NCI-H524 (cell line): Measurements from ENCODE around the gene FOSB.
A peak's percentile ranks its signal among the peaks of the same experiment; 100 is the strongest.
"Not testable (repeated sequence)": the region's sequence is repeated elsewhere in the genome, so short reads cannot be mapped to it uniquely, and the experiment has no call there.

Experiments
- DNase-seq, 2 experiments: peaks; one replicate each; lab custom pipeline; 2025; lab: John Stamatoyannopoulos, UW

Gene FOSB

DNA sequence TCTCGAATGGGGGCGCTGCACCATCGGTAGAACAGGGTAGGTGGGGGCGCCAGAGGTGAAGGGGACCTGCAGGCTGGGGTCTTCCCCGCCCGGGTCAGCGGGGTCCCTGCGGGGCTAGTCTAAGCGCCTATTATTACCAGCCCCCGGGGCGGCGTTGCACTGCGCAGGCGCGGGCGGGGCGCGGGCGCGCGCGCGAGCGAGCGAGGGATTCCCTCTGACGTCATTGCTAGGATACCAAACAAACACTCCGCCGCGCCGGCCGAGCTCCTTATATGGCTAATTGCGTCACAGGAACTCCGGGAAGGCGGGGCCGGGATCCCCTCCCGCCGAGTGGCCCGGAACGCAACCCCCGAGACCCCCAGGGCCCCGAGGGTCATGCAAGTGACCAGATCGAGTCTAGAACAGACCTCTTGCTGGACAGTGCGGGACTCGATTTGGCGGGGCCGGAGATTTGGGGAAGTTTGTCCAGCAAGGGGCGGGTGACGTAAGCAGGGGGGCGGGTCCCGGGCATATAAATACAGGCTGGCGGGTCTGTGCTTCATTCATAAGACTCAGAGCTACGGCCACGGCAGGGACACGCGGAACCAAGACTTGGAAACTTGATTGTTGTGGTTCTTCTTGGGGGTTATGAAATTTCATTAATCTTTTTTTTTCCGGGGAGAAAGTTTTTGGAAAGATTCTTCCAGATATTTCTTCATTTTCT is at the start of gene FOSB:
FOSB (plus strand) TSS at position 541 of the 703 bp plus-strand sequence. CDS start 591 bp downstream, outside the sequence.
- peak; percentile 73 to 87 for DNase-seq

DNA sequence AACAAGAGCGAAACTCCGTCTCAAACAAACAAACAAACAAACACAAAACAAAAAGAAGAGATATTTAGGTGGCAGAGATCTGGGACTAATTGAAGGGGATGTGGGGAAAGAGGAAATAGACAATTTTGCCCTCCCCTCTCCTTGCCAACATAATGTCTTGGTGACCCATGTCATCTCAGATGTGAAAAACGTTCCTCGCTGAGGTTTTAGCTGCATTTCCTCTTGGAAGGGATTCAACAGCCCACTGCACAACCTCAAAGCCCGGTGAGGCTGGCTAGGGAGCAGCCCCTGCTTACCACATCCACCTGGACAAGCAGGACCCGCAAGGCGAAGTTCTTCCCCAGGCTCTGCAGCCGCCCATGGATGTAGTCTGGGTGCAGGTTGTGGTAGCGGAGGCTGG is 49.0 kb upstream of the FOSB start:
- no peak for DNase-seq

DNA sequence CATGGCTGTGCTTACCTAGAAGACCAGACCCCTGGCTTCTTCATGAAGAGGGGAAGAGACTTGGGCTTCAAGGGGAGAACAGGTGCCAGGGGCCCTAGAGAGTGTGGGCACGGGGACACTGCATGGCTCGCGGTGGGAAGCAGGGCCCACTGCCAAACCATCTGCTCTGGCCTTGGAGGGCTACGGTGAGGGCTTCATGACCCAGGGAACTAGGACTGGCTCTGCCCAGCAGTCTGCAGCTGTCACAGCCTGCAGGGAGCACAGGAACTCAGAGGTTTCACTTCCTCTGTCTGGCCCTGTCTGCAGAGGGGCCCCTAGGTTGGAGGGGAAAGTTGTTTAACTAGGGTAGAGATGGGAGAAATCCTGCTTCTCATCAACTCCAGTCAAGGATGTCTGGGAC is 48.4 kb upstream of the FOSB start:
- DNase-seq: peak in 1 of 2 experiments; percentile 14

DNA sequence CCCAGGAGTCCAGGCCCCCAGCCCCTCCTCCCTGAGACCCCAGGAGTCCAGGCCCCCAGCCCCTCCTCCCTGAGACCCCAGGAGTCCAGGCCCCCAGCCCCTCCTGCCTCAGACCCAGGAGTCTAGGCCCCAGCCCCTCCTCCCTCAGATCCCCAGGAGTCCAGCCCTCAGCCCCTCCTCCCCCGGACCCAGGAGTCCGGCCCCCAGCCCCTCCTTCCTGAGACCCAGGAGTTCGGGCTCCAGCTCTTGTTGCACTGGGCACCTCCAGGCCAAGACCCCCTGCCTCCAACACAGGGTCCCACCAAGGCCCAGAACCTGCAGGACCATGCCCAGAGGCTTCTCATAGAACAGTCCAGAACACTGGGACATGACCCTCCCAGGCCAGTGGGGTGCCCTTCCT is 47.9 kb upstream of the FOSB start:
- DNase-seq: no peak

DNA sequence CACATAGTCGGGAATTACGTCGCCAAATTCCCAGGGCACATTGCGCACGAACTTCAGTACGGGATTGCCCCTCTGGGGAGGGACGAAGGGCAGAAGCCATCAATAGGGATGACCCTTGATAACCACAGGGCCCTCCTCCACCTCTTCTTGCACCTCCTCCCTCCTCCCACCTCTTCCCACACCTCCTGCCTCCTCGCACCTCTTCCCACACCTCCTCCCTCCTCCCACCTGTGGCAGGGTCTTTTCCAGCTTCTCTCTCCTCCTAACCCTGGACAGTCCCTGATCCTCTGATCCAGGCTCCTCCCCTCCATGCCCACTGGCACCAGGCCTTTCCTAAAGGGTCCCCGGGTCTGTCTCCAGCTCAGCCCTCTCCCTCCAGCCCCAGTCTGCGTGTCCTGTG is 47.4 kb upstream of the FOSB start:
- no peak for DNase-seq

DNA sequence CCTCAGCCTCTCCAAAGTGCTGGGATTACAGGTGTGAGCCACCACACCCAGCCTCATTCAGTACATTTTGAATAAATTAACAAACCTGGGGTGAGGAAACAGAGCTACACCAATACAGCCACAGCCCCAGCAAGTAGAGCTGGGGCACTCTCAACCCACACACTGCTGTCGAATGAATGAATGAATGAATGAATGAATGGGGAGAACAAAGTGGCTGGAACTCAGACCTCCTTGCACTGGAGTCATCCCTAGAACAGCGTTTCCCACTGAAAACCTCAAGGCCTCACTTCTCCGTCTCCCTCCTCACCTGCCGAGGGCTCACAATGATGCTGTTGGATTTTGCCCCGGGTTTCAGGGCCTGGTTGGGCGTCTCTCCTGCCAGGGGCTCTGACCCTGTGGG is 46.9 kb upstream of the FOSB start:
- DNase-seq: no peak

DNA sequence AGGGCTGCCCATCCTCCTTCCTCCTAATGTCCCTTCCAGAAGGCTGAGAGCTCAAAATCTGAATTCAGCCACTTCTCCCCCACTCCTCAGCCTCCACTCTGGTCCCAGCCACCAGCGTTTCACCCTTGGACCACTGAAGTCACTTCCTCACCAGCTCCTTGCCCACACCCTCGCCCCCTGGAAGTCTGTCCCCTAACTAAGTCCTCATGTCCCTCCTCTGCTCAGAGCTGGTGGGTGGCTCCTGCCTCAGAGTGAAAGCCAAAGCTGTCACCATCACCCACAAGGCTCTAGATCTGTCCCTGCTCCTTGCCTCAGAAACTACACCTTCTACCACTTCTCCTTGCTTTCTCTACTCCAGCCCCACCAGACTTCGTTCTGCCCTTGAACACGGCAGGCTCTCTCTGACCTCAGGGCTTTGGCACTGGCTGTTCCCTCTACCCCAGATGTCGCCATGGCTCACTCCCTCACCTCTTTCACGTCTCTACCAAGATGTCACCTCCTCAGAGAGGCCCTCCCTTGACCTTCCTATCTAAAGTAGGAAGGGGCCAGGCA is 45.8 kb upstream of the FOSB start:
- DNase-seq: no peak

DNA sequence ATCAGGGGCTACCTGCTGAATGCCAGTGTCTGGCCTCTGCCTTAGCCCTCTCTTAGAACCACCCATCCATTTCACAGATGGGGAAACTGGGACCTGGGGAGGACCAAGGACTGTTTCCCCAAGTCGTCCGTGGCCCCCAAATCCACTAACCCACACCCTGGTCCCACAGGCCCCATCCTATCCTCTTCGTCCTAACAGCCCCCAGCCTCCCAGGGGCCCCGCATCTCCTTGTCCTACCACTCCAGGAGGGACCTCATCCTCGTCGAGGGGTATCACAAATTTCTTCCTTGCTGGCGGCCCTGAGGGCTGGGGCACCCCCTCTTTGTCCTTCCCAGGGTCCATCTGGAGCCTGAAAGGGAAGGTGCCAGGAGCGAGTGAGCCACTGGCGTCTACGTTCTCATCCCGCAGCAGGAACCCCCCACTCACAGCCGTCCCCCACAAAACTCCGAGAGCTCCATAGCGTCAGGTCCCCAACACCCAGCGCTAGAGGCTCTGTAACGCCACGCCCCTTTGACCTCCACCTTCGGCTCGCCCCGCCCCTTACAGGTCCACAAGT is 44.7 kb upstream of the FOSB start:
- DNase-seq: no peak

DNA sequence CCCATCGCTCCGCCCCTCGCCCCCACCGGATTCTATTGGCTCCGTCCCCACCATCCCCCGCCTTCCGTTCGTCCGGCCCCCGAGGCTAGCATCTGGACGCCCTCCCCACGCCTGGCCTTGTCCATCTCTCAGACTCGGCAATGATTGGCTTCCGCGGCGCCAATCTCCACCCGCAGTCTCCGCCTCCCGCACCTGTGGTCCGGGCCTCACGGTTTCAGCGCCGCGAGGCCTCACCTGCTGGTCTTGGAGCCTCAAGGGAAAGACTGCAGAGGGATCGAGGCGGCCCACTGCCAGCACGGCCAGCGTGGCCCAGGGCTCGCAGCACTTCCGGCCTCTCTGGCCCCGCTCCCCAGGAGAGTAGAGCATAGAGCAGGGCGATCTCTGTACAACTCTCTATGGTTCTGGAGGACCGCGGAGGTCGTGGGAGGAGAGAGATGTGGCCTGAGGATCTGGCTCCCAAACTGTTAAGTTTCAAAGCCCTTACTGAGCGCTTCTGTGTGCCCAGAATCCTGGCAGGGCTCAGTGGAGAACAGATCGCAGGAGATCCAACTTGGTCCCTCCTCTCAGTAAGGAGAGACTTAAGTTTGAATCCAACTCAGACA is 44.1 kb upstream of the FOSB start, which contains the start of gene ERCC1:
ERCC1 (minus strand) TSS at position 329 of the 602 bp plus-strand sequence. CDS start 543 bp downstream, outside the sequence.
- peak; percentile 95 to 96 for DNase-seq

DNA sequence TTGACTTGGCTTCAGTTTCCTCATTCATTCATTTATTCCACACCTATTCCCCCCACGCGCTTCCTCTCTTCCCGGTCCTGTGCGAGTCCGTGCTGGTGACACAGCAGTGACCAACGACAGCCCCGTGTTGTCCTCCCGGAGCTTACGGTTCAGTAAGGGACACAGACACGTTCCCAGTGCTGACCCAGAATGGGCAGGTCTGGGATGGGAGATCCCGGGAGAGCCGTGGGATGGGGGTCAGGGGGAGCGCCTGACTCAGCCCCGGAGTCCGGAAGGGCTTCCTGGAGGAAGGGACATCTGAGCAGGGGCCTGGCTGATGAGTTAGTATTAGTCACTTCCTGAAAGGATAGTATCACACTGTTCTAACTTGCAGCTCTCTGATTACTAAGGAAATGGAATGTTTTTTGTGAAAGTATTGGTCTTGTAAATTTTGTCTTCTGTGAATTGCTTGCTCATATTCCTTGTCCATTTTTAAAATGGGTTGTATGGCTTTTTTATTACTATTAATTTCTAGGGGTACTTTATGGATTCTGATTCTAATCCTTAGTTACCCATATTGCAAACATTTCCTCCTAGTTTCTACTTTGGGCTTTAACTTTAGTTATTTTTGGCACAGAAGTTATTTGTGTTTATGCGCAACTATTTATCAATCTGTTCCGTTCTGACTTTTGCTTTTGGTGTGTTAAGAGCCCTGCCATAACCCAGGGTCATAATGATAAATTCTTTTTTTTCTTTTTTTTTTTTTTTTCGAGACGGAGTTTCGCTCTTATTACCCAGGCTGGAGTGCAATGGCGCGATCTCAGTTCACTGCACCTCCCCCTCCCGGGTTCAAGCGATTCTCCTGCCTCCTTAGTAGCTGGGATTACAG is 43.4 kb upstream of the FOSB start:
- peak in 1 of 2 experiments; percentile 42 for DNase-seq

DNA sequence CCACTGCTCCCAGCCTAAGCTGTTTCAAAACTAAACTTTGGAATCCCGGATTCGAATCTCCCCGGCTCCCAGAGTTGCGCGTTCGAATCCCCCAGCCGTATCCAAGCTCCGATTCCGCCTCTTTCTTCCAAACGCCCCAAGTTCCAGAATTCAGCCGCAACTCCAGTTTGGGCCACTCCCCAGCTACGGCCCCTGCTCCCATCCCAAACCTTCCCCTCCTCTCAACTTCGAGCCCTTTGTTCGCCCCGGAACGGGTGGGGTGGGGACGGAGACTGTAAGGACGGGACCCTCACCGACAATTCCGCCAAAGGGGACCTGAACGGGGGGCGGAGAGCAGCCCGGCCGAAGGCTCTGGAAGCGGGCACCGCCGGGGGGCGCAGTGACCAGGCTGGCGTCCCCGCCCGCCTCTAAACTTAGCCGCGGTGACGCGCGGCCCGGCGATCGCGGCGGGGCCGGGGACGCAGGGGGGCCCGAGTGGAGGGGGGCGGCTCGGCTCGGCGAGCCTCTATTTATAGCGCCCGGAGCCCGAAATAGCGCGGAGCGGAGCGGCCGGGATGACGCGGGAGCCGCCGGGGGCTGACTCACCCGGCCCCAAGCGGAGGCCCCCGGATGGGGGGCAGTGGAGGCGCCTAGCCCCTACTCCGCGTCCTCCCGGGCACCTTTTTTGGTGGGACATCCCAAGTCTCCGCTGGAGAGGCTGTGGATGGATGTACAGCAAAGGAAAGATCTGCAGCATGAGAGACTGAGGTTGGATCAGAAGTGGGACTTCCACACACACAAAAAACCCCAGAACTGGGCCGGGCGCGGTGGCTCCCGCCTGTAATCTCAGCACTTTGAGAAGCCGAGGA is 39.2 kb upstream of the FOSB start:
- DNase-seq: no peak

DNA sequence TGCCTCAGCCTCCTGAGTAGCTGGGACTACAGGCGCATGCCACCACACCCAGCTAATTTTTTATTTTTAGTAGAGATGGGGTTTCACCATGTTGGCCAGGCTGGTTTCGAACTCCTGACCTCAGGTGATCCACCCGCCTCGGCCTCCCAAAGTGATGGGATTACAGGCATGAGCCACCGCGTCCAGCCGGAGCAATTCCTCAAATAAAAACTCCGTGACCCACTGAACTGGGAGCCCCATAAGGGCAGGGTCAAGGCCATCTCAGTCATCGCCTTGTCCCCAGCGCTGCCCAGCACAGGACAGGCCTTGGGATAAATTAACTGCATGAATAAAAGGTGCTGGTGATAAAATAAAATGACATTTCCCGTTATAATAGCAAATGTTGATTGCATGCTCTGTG is 37.9 kb upstream of the FOSB start:
- not testable (repeated sequence) for DNase-seq

DNA sequence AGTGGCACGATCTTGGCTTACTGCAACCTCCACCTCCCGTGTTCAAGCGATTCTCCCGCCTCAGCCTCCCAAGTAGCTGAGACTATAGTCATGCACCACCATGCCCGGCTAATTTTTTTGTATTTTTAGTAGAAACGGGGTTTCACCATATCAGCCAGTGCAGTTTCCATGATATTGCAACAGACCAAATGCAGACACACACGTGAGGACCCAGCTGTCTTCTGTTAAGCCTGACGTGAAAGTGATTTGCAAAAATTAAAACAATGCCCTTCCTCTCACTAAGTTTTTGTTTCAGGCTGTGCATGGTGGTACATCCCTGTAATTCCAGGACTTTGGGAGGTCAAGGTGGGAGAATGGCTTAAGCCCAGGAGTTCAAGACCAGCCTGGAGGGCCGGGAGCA is 36.8 kb upstream of the FOSB start:
- not testable (repeated sequence) for DNase-seq

DNA sequence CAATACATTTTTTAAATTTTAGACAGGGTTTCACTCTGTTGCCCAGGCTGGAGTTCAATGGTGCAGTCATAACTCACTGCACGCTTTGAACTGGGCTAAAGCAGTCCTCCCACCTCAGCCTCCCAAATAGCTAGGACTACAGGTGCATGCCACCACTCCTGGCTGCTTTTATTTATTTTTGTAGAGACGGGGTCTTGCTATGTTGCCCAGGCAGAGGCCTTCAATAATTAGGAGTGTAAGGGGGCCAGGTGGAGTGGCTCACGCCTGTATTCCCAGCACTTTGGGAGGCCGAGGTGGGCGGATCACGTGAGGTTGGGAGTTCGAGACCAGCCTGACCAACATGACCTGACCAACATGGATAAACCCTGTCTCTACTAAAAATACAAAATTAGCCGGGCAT is 35.3 kb upstream of the FOSB start:
- not testable (repeated sequence) for DNase-seq

DNA sequence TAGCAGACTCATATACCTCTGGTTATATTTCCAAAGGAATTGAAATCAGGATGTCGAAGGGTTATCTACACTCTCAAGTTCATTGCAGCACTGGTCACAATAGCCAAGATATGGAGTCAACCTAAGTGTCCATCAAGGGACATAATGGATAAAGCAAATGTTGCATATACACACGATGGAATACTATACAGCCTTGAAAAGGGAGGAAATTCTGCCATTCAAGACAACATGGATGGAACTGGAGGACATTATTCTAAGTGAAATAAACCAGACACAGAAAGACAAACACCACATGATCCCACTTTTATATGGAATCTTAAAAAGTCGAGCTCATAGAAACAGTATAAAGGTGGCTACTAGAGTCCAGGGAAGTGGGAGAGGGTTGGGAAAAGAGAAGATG is 30.5 kb upstream of the FOSB start:
- no peak for DNase-seq

DNA sequence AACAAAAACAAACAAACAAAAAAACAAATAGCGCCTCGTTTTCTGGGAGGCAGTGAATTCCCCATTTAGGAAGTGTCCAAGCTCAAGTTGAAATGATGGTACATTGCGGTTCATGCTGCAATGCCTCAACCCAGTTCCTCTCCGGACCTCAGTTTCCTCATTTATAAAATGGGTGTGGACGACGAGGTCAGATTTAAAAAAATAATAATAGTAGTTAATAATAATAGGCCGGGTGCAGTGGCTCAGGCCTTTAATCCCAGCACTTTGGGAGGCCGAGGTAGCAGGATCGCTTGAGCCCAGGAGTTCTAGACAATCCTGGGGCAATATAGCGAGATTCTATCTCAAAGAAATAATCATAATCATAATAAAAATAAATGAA is 28.6 kb upstream of the FOSB start:
- DNase-seq: no peak

DNA sequence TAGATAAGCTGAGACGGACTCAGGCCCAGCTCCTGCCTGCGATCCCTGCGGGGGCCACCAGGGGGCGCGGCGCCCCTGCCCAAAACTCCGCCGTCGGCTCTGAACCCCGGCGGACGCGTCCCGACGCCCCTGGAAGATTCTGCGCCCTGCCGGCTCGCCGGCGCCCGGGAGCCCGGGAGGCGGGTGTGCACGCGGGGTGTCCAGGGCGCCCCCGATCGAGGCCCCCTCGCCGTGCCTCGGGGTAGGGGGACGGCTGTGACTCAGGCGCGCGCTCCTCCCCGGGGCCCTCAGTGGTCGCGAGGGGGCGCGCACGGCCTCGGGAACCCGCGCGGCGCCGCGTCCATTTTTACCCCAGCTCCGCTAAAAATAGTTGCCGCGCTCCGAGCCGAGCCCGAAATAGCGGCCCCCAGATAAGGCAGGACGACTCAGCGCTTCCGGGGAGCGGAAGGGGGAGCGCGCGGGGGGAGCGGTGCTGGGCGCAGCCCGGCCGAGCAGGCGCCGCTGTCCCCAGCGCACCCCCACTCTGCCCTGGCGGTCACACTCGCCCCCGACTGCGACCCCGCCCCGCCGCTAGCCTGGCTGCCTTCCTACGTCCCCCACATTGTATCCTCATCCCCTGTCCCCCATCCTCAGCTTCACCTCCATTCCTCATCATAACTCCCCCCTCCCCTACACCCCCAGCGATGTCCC is 28.1 kb upstream of the FOSB start:
- DNase-seq: peak; percentile 38 to 79

DNA sequence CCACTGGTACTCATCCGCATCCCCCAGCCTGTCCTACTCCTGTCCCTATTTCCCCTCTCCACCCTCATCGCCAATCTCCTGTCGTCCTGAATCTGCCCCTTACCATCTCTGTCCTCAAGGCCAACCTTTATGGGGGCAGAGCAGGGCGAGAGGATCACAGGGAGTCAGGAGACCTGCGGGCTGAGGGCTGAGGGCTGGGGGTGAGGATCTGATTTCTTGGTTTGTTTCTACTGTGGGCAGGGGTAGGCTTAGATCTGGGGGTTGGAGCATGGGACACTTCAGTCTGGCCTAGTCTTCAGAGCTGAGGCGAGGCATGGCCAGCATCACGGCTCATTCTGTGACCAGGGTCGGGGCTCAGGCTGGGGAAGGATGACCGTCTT is 27.5 kb upstream of the FOSB start:
- no peak for DNase-seq

DNA sequence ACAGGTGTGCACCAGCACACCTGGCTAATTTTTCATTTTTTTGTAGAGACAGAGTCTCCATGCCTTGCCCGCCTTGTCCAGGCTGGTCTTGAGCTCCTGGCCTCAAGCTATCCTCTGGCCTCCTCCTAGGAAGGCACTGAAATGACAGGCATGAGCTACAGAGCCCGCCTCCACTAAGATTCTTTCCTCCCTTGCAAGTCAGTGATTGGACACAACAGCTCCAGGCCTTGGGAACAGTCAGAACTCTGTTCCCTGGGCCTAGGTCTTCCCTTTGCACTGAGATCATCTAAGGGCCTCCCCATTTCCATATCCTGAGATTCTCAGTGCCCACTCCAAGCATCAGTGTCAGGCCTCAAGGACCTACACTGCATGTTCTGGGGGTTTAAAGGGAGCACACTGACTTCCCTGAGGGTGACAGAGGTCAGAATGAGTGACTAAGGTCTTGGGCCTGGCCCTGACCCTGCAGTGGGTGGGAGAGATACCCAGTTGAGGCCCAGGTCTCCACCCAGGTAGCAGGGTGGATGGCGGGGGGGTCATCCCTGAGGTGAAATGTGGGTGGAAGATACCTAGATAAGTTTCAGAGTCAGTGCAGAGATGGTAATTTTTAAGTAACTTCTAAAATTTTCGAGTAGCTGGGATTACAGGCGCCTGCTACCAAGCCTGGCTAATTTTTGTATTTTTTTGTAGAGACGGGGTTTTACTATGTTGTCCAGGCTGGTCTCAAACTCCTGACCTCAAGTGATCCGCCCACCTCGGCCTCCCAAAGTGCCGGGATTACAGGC is 26.7 kb upstream of the FOSB start:
- DNase-seq: peak in 1 of 2 experiments; percentile 12

DNA sequence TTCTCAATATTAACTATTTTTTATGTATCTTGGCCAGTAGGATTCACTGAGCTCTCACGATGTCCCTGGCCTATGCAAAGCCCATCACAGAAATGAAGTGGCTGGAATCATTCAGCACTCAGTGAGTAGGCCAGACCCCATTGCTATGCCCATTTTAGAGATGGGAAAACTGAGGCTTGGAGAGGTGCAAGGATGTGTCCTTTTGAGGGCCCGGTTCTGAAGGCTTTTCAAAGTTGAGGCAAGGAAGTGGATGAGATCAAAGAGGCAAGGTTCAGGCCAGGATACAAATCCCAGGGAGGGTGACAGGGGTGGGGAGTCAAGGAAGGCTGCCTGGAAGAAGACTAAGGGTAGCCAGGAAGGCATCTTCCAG is 25.4 kb upstream of the FOSB start:
- DNase-seq: no peak
